HepG2 (cell line): ENCODE measurements around the gene ATRN. TPM values are rescaled to one million over a fixed set of nuclear protein-coding genes. Genes with fewer than 3 reads are reported as not detected.

Experiments used
- AGO1 ChIP-seq: fragments of 200-400 bp; formaldehyde crosslinking; IDR thresholded peaks from 2 replicates; pipeline ENCODE4 v1.6.1; 2017; ENCODE audit warnings: mild to moderate bottlenecking, low read depth, low read length, moderate library complexity; ENCODE audit not compliant: poor library complexity, severe bottlenecking
- CBX1 ChIP-seq: IDR thresholded peaks from one replicate; pipeline ENCODE4 v1.6.1; 2016; ENCODE audit warnings: antibody characterized with exemption, low read depth
- CERS6 ChIP-seq: sonication (generic); formaldehyde crosslinking; IDR thresholded peaks from 2 replicates; pipeline ENCODE4 v1.5.0; 2020; ENCODE audit warnings: missing genetic modification reagents
- EHMT2 ChIP-seq: fragments of 200-600 bp; sonication (generic); IDR thresholded peaks from 2 replicates; pipeline ENCODE4 v1.7.0; 2017; ENCODE audit warnings: antibody characterized with exemption, low read depth, low read length, borderline replicate concordance
- FOXO1 ChIP-seq: sonication (generic); formaldehyde crosslinking; IDR thresholded peaks from 2 replicates; pipeline ENCODE4 v1.4.0; 2020; ENCODE audit warnings: missing genetic modification reagents
- HES4 ChIP-seq: sonication (generic); formaldehyde crosslinking; IDR thresholded peaks from 2 replicates; pipeline ENCODE4 v1.9.0; 2021; ENCODE audit warnings: mild to moderate bottlenecking, missing genetic modification reagents, borderline replicate concordance
- MED8 ChIP-seq: sonication (generic); formaldehyde crosslinking; IDR thresholded peaks from 2 replicates; pipeline ENCODE4 v1.8.1; 2023; ENCODE audit warnings: mild to moderate bottlenecking, missing genetic modification reagents; ENCODE audit not compliant: insufficient replicate concordance
- NBN ChIP-seq: fragments of 450-650 bp; conservative IDR thresholded peaks from 2 replicates; pipeline ENCODE4 v1.6.1; 2017
- NR1H2 ChIP-seq: sonication (generic); formaldehyde crosslinking; IDR thresholded peaks from 2 replicates; pipeline ENCODE4 v1.8.1; 2022; ENCODE audit warnings: low read depth, missing genetic modification reagents, borderline replicate concordance
- PRMT3 ChIP-seq: sonication (generic); formaldehyde crosslinking; IDR thresholded peaks from 2 replicates; pipeline ENCODE4 v1.8.1; 2022; ENCODE audit warnings: low read depth, mild to moderate bottlenecking, moderate library complexity, missing genetic modification reagents, borderline replicate concordance
- RERE ChIP-seq: IDR thresholded peaks from 2 replicates; pipeline ENCODE4 v1.6.1; 2016; ENCODE audit warnings: low read depth, missing genetic modification reagents, missing compliant biosample characterization
- SMC3 ChIP-seq: IDR thresholded peaks from 2 replicates; pipeline ENCODE4 v1.6.1; 2011; ENCODE audit warnings: low read length, improper control_type of control experiment
- SP2 ChIP-seq: sonication (generic); formaldehyde crosslinking; IDR thresholded peaks from 2 replicates; pipeline ENCODE4 v1.5.1; 2020; ENCODE audit warnings: mild to moderate bottlenecking, missing genetic modification reagents
- TEAD3 ChIP-seq: optimal IDR thresholded peaks from 2 replicates; pipeline ENCODE3; 2016; ENCODE audit warnings: borderline replicate concordance
- ZBTB14 ChIP-seq: sonication (generic); formaldehyde crosslinking; IDR thresholded peaks from 2 replicates; pipeline ENCODE4 v1.4.0; 2020; ENCODE audit warnings: missing genetic modification reagents
- ZNF143 ChIP-seq: sonication (generic); formaldehyde crosslinking; IDR thresholded peaks from 2 replicates; pipeline ENCODE4 v1.4.0; 2020; ENCODE audit warnings: missing genetic modification reagents
- ZNF160 ChIP-seq: sonication (generic); formaldehyde crosslinking; IDR thresholded peaks from 2 replicates; pipeline ENCODE4 v1.8.0; 2022; ENCODE audit warnings: mild to moderate bottlenecking, inconsistent platforms, missing genetic modification reagents
- ZNF260 ChIP-seq: sonication (generic); formaldehyde crosslinking; IDR thresholded peaks from 2 replicates; pipeline ENCODE4 v1.4.0; 2020; ENCODE audit warnings: missing genetic modification reagents, low read depth, mild to moderate bottlenecking, borderline replicate concordance
- ZNF784 ChIP-seq: sonication (generic); formaldehyde crosslinking; IDR thresholded peaks from 2 replicates; pipeline ENCODE4 v1.5.1; 2020; ENCODE audit warnings: missing genetic modification reagents, mild to moderate bottlenecking, borderline replicate concordance
- ZNF850 ChIP-seq: sonication (generic); formaldehyde crosslinking; conservative IDR thresholded peaks from 2 replicates; pipeline ENCODE4 v1.9.0; 2021; ENCODE audit warnings: mild to moderate bottlenecking, missing genetic modification reagents
- polyA plus RNA-seq, 8 experiments: library from polyadenylated mRNA; depleted of rRNA in 3 of 8; stranded (reverse) in 7 of 8; unstranded in 1 of 8; fragments of >200 nt; fragmentation: Illumina TruSeq in 4 of 8; extraction: Trizol in 4 of 8; gene quantifications; 2 replicates each; pipeline versions ENCODE4 v1.2.1 to v1.2.3, GENCODE V29; 2011 to 2016; ENCODE audit warnings: low read depth in 4 of 8, missing spikeins in 1 of 8, mixed read lengths in 1 of 8; ENCODE audit not compliant: insufficient read depth in 1 of 8
- total RNA-seq, 5 experiments: library from RNA; depleted of rRNA; stranded (reverse); fragments of >200 nt; fragmentation: Illumina TruSeq; extraction: Trizol; gene quantifications; 2 replicates each; pipeline ENCODE4 v1.2.3, GENCODE V29; 2016; ENCODE audit warnings: low read depth in 1 of 5

ATRN gene
- total and polyA plus RNA-seq, 2 of the 13 experiments (the other 11 are each of a cell fraction or from before 2014, with no cell fraction given) = 44.2 to 81.1 TPM

- no peak for TF ChIP-seq ZNF160 (CRISPR knock-in tag)
- no peak for TF ChIP-seq NBN
- no peak for TF ChIP-seq SP2 (CRISPR knock-in tag)
- peak; percentile 98 for TF ChIP-seq FOXO1 (CRISPR knock-in tag)
- peak; percentile 78 for TF ChIP-seq TEAD3 (CRISPR knock-in tag)
- TF ChIP-seq CBX1 = no peak
- TF ChIP-seq HES4 (CRISPR knock-in tag) = no peak
- TF ChIP-seq PRMT3 (CRISPR knock-in tag) = no peak
- no peak for TF ChIP-seq CERS6 (CRISPR knock-in tag)
- no peak for TF ChIP-seq ZNF784 (CRISPR knock-in tag)
- TF ChIP-seq NR1H2 (CRISPR knock-in tag) = no peak
- TF ChIP-seq ZBTB14 (CRISPR knock-in tag) = no peak
- no peak for TF ChIP-seq ZNF143
- no peak for TF ChIP-seq ZNF850 (CRISPR knock-in tag)
- TF ChIP-seq SMC3 = no peak
- TF ChIP-seq RERE = peak; percentile 78; the same call in 1 of the 2 replicates
- no peak for TF ChIP-seq ZNF260 (CRISPR knock-in tag)
- TF ChIP-seq MED8 (CRISPR knock-in tag) = no peak
- TF ChIP-seq EHMT2 = peak; percentile 98
- no peak for TF ChIP-seq AGO1
These were observed 71.3 kb downstream of the ATRN start (continued) for GRCh38 chr20:3541887-3542721.
